ENCODE measurements around the gene VSTM5.

The VSTM5 gene

GRCh38 chr11:93842034-93842433 lies 8.4 kb downstream of the VSTM5 start:
- no peak for DNase-seq

GRCh38 chr11:93841446-93841845 lies 9.0 kb downstream of the VSTM5 start:
- DNase-seq, result no peak

GRCh38 chr11:93840981-93841380 lies 9.4 kb downstream of the VSTM5 start:
- DNase-seq, result no peak

GRCh38 chr11:93840180-93840579 lies 10.2 kb downstream of the VSTM5 start:
- no peak for DNase-seq

- DNase-seq, result no peak
These were observed 11.5 kb downstream of the VSTM5 start for GRCh38 chr11:93838967-93839366.

GRCh38 chr11:93832780-93833179 lies 17.6 kb downstream of the VSTM5 start:
- DNase-seq, result no peak

- no peak for DNase-seq
These were observed 18.9 kb downstream of the VSTM5 start for GRCh38 chr11:93831343-93832127.

- DNase-seq, result no peak
These were observed 20.8 kb downstream of the VSTM5 start for GRCh38 chr11:93829598-93829997.

- no peak for DNase-seq
These were observed 23.1 kb downstream of the VSTM5 start for GRCh38 chr11:93827363-93827762.

- no peak for DNase-seq
These were observed 27.2 kb downstream of the VSTM5 start for GRCh38 chr11:93823210-93823609.

- no peak for DNase-seq
These were observed 28.1 kb downstream of the VSTM5 start for GRCh38 chr11:93822359-93822758.

GRCh38 chr11:93821617-93822016 lies 28.8 kb downstream of the VSTM5 start:
- DNase-seq, result no peak

- no peak for DNase-seq
These were observed 29.6 kb downstream of the VSTM5 start for GRCh38 chr11:93820847-93821246.

- DNase-seq, result no peak
These were observed 30.3 kb downstream of the VSTM5 start for GRCh38 chr11:93819966-93820695.

GRCh38 chr11:93817426-93818348 lies 32.7 kb downstream of the VSTM5 start:
- DNase-seq, result no peak

GRCh38 chr11:93814966-93815633 lies 35.3 kb downstream of the VSTM5 start:
- DNase-seq, result no peak

GRCh38 chr11:93813974-93814373 lies 36.4 kb downstream of the VSTM5 start:
- no peak for DNase-seq

- no peak for DNase-seq
These were observed 42.4 kb downstream of the VSTM5 start for GRCh38 chr11:93807980-93808379.

- no peak for DNase-seq
These were observed 45.5 kb downstream of the VSTM5 start for GRCh38 chr11:93804879-93805278.

GRCh38 chr11:93801366-93801765 lies 49.1 kb downstream of the VSTM5 start:
- no peak for DNase-seq

- no peak for DNase-seq
These were observed 53.8 kb downstream of the VSTM5 start for GRCh38 chr11:93796441-93797231.

GRCh38 chr11:93791493-93791892 lies 58.9 kb downstream of the VSTM5 start:
- no peak for DNase-seq

All from stimulated activated naive CD4-positive, alpha-beta T cell treated with Interleukin-2 at 50 U/mL for 16 hours (primary cell).